Ishikawa (cell line): ENCODE results near the gene ELANE.

ENCODE experiments used
- CEBPB ChIP-seq: IDR thresholded peaks from 2 replicates; pipeline ENCODE4 v1.6.1; 2012
- CREB1 ChIP-seq: IDR thresholded peaks from 2 replicates; pipeline ENCODE4 v1.6.1; 2012; ENCODE audit warnings: low read depth
- EGR1 ChIP-seq: IDR thresholded peaks from 2 replicates; pipeline ENCODE4 v1.6.1; 2012
- EP300 ChIP-seq: IDR thresholded peaks from 2 replicates; pipeline ENCODE4 v1.6.1; 2012; ENCODE audit warnings: borderline replicate concordance
- FOXM1 ChIP-seq: IDR thresholded peaks from 2 replicates; pipeline ENCODE4 v1.6.1; 2012; ENCODE audit warnings: low read depth, borderline replicate concordance
- NFIC ChIP-seq: IDR thresholded peaks from 2 replicates; pipeline ENCODE4 v1.6.1; 2012
- RAD21 ChIP-seq: IDR thresholded peaks from 2 replicates; pipeline ENCODE4 v1.6.1; 2012; ENCODE audit warnings: low read depth
- TAF1 ChIP-seq: IDR thresholded peaks from 2 replicates; pipeline ENCODE4 v1.6.1; 2012; ENCODE audit warnings: low read depth, mild to moderate bottlenecking
- TCF12 ChIP-seq: IDR thresholded peaks from 2 replicates; pipeline ENCODE4 v1.6.1; 2012; ENCODE audit warnings: low read depth
- TEAD4 ChIP-seq: IDR thresholded peaks from 2 replicates; pipeline ENCODE4 v1.6.1; 2012
- YY1 ChIP-seq: IDR thresholded peaks from 2 replicates; pipeline ENCODE4 v1.6.1; 2012; ENCODE audit warnings: low read depth
- ZBTB7A ChIP-seq: IDR thresholded peaks from 2 replicates; pipeline ENCODE4 v1.6.1; 2012; ENCODE audit warnings: low read depth
- TF ChIP-seq, protein P1 (sequence below): IDR thresholded peaks from 2 replicates; pipeline ENCODE4 v1.6.1; 2012; ENCODE audit warnings: low read depth, mild to moderate bottlenecking
- TF ChIP-seq, protein P2 (sequence below): IDR thresholded peaks from 2 replicates; pipeline ENCODE4 v1.6.1; 2012
- TF ChIP-seq, protein P3 (sequence below): IDR thresholded peaks from 2 replicates; pipeline ENCODE4 v1.6.1; 2012

Gene ELANE

DNA sequence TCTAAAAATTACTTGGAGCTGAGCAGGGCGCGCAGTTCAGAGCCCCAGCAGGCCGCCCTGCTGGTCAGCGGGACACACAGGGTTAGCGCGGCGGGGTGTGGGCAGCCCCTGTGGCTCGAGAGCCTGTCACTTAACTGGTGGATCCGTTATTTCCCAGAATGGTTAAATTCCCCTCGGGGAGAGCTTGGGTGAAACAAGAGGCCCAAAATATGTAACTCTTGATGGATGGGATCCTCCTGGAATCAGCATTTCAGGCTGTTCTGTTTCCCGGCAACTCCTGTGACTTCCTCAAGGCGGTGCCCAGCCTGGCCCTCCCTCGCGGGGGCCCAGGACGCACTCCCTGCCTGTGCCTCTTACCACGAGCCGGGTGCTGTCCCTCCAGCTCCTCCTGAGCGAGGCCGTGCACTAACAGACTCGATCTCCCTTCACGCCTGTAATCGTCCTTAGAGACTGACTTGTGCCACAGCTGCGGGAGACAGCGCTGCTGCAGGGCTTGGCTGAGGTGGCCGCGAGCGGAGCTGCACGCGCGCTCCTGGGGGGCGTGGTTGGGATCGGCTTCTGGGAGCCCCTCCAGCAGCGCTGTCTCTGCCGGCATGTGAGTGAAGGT, 45.2 kb upstream of the ELANE start:
- TF ChIP-seq, protein P1, sequence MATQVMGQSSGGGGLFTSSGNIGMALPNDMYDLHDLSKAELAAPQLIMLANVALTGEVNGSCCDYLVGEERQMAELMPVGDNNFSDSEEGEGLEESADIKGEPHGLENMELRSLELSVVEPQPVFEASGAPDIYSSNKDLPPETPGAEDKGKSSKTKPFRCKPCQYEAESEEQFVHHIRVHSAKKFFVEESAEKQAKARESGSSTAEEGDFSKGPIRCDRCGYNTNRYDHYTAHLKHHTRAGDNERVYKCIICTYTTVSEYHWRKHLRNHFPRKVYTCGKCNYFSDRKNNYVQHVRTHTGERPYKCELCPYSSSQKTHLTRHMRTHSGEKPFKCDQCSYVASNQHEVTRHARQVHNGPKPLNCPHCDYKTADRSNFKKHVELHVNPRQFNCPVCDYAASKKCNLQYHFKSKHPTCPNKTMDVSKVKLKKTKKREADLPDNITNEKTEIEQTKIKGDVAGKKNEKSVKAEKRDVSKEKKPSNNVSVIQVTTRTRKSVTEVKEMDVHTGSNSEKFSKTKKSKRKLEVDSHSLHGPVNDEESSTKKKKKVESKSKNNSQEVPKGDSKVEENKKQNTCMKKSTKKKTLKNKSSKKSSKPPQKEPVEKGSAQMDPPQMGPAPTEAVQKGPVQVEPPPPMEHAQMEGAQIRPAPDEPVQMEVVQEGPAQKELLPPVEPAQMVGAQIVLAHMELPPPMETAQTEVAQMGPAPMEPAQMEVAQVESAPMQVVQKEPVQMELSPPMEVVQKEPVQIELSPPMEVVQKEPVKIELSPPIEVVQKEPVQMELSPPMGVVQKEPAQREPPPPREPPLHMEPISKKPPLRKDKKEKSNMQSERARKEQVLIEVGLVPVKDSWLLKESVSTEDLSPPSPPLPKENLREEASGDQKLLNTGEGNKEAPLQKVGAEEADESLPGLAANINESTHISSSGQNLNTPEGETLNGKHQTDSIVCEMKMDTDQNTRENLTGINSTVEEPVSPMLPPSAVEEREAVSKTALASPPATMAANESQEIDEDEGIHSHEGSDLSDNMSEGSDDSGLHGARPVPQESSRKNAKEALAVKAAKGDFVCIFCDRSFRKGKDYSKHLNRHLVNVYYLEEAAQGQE = no peak
- TF ChIP-seq TAF1 (no peak), ZBTB7A (0 out of 2 replicates have a peak, but pooled peaks have one; percentile 38)

DNA sequence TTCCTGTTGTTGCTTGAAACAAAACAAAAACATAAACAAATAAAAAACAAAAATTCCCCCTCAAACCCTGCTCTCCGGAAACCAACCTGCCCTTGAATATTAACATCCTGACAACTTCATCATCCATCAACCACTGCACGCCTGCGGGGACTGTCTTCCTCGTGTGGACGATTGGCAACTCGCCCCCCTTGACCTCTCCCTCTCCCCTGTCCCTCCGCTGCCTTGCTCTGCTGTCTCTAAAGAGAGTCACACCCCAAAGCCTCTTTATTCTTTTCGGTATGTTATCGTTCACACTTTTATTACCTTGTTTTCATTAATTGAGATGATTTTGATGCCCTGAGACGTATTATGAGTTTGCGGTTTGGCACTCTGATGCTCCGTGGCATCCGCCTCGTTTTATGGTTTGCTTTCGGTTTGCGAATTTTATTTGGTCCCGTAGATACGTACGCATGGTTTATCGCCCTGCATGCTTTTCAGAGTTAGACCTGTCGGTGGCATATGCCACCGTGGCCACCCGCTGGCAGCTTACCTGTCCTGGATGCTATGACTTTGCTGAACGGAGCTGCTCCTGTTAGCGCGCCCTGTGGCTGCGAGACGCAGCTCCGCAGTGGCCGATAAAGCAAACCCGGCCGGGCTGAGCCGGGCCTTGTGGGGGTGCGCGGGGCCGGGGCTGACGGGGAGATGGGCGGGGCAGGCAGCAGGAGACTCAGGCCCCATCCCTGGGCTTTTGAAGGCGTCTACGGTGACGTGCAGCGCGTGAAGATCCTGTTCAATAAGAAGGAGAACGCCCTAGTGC, 44.3 kb upstream of the ELANE start:
- TF ChIP-seq EGR1 (no peak), TCF12 (no peak), TAF1 (no peak), ZBTB7A (no peak), FOXM1 (no peak), NFIC (no peak)
- TF ChIP-seq, protein P2, sequence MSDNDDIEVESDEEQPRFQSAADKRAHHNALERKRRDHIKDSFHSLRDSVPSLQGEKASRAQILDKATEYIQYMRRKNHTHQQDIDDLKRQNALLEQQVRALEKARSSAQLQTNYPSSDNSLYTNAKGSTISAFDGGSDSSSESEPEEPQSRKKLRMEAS = no peak

DNA sequence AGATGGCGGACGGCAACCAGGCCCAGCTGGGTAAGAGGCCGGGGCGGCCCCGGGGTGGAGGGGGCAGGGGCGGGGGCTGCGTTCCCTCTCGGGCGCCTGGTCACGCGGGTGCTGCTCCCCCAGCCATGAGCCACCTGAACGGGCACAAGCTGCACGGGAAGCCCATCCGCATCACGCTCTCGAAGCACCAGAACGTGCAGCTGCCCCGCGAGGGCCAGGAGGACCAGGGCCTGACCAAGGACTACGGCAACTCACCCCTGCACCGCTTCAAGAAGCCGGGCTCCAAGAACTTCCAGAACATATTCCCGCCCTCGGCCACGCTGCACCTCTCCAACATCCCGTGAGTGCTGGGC, 43.7 kb upstream of the ELANE start:
- TF ChIP-seq TAF1 (no peak), TEAD4 (no peak), EGR1 (no peak), TCF12 (no peak), YY1 (no peak), RAD21 (no peak), NFIC (no peak), CREB1 (no peak), FOXM1 (no peak), ZBTB7A (no peak), CEBPB (no peak), EP300 (no peak)
- TF ChIP-seq, protein P1 = no peak

DNA sequence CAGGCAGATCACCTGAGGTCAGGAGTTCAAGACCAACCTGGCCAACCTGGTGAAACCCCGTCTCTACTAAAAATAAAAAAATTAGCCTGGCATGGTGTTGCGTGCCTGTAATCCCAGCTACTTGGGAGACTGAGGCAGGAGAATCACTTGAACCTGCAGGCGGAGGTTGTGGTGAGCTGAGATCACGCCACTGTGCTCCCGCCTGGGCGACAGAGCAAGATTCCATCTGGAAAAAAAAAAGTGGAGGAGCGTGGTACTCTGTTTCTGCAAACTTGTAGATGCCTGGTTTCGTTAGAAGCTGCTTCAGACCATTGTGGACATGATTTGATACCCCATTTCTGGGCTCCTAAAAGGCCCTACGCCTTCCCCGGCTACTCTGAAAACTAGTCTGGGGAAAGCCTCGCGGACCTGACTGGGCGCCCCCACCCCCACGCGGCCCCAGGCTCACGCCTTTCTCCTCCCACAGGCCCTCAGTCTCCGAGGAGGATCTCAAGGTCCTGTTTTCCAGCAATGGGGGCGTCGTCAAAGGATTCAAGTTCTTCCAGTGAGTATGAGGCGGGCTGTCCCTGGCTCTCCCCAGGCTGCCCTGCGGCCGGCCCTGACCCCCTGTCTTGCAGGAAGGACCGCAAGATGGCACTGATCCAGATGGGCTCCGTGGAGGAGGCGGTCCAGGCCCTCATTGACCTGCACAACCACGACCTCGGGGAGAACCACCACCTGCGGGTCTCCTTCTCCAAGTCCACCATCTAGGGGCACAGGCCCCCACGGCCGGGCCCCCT, 41.8 kb upstream of the ELANE start:
- TF ChIP-seq EP300 = no peak
- TF ChIP-seq NFIC = 0 out of 2 replicates have a peak, but pooled peaks have one; percentile 10
- no peak for TF ChIP-seq RAD21

DNA sequence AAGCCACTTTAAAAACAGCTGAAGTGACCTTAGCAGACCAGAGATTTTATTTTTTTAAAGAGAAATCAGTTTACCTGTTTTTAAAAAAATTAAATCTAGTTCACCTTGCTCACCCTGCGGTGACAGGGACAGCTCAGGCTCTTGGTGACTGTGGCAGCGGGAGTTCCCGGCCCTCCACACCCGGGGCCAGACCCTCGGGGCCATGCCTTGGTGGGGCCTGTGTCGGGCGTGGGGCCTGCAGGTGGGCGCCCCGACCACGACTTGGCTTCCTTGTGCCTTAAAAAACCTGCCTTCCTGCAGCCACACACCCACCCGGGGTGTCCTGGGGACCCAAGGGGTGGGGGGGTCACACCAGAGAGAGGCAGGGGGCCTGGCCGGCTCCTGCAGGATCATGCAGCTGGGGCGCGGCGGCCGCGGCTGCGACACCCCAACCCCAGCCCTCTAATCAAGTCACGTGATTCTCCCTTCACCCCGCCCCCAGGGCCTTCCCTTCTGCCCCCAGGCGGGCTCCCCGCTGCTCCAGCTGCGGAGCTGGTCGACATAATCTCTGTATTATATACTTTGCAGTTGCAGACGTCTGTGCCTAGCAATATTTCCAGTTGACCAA, 41.1 kb upstream of the ELANE start:
- TF ChIP-seq, protein P3, sequence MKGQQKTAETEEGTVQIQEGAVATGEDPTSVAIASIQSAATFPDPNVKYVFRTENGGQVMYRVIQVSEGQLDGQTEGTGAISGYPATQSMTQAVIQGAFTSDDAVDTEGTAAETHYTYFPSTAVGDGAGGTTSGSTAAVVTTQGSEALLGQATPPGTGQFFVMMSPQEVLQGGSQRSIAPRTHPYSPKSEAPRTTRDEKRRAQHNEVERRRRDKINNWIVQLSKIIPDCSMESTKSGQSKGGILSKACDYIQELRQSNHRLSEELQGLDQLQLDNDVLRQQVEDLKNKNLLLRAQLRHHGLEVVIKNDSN = 0 out of 2 replicates have a peak, but pooled peaks have one; percentile 11
- TF ChIP-seq, protein P1 = no peak
- no peak for TF ChIP-seq YY1
- TF ChIP-seq CREB1 = no peak
- no peak for TF ChIP-seq NFIC
- TF ChIP-seq, protein P2 = no peak
